GM21723 (cell line): ENCODE results near the gene ACSM6.

ENCODE experiments used
- ATAC-seq: cut with Tn5 transposase; IDR thresholded peaks from one replicate; pipeline ENCODE4 v1.9.1; 2021; ENCODE audit warnings: mild to moderate bottlenecking, moderate library complexity; ENCODE audit not compliant: unreplicated experiment

Gene ACSM6

DNA sequence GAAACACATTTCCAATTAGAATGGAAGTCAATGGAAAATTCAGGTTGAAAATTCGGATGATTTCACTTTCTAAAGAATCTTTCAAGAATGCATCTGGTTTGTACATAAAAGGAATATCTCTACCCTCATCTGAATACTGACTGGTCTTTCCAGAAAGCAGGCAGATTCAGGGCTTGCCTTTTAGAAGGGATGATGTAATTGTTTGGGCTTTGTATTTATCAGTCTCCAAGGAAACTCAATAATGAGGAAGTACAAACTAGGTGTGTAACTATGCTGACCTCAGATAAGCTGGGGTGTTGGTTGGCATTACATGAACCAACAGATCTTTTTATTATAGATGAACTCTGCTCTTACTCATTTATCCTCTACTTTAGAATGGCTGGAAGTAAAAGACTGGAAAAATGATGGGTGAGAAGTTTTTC is 72.6 kb downstream of the ACSM6 start:
- ATAC-seq = peak; percentile 84

- no peak for ATAC-seq
Measured at GRCh38 chr10:95267251-95267650, 73.2 kb downstream of the ACSM6 start.

- ATAC-seq = no peak
Measured at GRCh38 chr10:95268438-95268837, 74.4 kb downstream of the ACSM6 start.

DNA sequence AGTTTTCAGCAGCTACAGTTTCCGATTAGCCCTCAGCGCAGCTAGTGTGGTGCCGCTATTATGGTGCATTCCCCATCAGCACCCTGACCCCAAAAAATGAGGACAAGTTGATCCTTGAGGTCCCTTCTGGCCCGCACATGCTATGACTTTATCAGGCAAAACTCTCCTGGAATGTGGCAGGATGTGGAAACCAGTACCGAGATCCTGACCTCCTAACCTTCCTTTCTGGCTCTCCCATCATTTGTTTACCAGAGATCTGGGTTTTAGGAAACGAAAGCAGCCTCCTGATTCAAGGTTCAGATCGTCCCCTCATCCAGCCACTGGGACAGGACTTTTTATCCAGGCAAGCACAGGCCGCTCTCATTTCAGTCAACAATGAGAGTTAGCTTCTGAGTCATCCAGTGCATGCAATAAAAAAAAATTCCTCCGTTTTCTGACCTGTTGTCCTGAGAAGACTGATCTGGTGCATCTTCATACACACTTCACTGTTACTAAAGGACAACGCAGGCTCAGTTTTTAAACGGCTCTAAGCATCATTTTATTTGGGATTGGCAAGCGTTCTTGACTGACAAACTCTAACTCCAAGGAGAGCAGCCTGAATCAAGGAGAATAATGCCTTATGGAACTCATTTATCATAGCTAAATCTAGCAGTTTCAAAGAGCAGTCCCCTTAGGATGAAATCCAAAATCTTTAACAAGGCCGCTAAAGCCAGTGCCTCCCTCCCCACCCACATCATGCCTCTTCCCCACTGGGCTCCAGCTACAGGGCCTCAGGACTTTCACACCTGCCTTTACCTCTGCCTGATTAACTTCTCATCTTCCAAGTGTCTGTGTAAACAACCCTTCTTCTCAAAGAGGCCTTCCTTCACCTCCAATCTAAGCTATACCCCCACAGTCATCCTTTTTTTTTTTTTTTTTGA is 79.6 kb downstream of the ACSM6 start:
- ATAC-seq = no peak

GRCh38 chr10:95275726-95276366 is 81.8 kb downstream of the ACSM6 start:
- ATAC-seq = no peak

DNA sequence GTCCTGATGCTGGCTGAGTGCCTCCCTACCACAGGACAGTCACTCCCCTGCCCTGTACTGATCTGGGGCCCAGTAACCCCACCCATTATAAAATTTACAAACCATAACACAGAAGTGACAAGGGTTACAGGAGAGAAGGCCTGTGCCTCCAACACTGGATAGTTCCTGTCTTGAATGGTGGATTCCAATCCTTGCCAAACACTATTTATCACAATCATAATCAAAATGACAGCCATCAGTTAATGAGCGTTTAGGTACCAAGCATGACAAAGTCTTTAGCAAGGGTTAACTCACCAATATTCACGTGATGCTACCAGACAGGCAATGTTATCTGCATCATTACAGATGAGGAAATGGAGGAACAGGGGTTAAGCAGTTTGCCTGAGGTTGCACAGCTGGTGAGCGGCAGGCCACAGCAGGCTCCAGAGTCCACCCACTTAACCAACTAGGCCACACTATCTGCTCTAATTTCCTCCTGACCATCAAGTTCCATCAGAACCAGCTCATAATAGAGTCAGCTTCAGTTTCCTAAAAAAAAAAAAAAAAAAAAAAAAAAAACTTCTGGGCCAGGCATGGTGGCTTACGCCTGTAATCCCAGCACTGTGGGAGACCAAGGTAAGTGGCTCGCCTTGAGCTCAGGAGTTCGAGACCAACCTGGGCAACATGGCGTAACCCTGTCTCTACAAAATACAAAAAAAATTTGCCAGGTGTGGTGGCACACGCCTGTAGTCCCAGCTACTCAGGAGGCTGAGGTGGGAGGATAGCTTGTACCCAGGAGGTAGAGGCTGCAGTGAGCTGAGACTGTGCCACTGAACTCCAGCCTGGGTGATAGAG is 82.5 kb downstream of the ACSM6 start:
- ATAC-seq = no peak

DNA sequence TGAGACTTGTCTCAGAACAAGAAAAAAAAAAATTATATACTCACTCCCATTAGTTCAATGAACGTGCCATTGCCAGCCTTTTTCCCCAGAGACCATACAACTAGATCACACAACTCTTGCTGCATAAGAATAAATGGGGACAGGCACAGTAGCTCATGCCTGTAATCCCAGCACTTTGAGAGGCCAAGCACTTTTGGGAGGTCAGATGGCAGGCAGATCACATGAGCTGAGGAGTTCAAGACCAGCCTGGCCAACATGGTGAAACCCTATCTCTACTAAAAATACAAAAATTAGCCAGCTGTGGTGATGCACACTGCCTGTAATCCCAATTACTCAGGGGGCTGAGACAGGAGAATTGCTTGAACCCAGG is 83.1 kb downstream of the ACSM6 start:
- ATAC-seq = no peak

GRCh38 chr10:95277614-95278013 is 83.6 kb downstream of the ACSM6 start:
- ATAC-seq = no peak
